Fibroblast of skin of left biceps (primary cell): ENCODE data around the gene GAB1.

ENCODE experiments used
- DNase-seq, 2 experiments: peaks; one replicate each; pipeline ENCODE4 v3.0.0-alpha.2; 2013; ENCODE audit warnings: low read depth in 2 of 2

GAB1 gene

GRCh38 chr4:143417679-143418403, 81.2 kb downstream of the GAB1 start:
- DNase-seq = no peak

DNA sequence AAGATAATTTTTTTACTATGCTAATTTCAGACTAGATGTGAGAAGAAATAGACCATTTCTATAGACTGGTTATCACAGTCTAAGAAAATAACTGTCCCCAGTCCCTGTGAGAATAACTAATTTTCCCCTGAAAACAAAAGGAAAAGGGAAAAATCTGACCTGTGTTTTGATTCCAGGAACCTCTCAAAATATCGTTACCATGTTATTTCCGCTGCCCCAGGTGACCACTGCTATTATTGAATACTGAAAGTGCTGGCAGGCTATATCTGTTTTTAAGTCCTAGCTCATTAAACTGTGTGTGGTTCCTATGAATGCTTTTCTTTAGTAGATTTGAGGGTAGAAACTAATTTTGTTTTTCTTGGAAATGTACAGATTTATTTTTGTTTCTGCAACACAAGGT, 83.6 kb downstream of the GAB1 start:
- no peak for DNase-seq

- no peak for DNase-seq
Measured at GRCh38 chr4:143421609-143422008, 84.9 kb downstream of the GAB1 start.

DNA sequence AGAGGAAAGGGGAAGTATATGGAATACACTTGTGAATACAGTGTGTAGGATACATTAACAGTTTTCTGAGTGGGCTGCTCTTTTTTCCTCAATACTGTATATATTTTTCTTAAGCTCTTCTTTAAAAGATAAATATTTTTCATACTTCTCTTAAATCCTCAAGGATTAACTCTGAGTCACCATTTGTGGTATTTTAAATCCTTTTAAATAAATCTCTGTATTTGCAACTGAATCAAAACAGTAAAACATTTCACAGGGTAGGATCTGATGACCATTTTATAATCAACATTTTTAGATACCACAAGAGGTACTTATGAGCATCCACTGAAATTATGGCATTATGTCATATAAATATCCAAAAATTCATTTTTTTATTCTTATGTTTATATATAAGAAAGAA, 87.6 kb downstream of the GAB1 start:
- no peak for DNase-seq

DNA sequence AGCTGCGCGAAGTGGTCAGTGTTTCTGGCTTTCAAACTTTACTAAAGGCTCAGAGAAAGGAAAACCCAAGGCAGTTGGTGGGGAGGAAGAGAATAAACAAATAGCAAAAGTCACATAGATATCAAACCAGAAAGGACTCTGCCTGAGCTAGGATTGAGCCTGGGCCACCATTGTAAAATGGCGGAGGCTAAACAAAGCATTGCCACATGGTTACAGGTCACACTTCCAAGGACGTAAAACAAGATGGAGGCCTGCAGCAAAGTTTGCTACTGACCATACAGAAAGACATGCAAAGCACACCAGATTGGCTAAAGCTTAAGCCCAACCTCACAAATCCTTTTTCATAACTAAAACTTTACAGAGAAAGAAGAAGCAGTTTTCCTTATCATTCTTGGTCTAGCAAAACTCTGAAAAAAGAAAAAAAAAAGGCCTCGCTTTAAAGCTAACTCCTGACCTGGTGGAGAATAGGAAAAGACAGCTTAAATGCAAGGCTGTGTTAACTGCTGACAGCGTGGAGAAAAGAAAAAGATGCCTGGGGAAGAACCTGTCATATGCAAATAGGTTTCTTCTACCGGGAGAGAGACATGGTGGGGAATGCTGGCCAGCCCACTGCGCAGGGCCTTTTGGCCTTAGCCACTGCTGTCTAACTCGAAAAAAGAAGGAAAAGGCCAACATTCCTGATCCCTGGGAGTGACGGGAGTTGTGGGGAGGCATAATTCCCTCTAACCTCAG, 95.0 kb downstream of the GAB1 start:
- DNase-seq = no peak

- DNase-seq = no peak
Measured at GRCh38 chr4:143432258-143432591, 95.5 kb downstream of the GAB1 start.

GRCh38 chr4:143433231-143433630, 96.6 kb downstream of the GAB1 start:
- DNase-seq = no peak

- no peak for DNase-seq
Measured at GRCh38 chr4:143435955-143436354, 99.3 kb downstream of the GAB1 start.

GRCh38 chr4:143437476-143437875, 100.8 kb downstream of the GAB1 start:
- DNase-seq = no peak

DNA sequence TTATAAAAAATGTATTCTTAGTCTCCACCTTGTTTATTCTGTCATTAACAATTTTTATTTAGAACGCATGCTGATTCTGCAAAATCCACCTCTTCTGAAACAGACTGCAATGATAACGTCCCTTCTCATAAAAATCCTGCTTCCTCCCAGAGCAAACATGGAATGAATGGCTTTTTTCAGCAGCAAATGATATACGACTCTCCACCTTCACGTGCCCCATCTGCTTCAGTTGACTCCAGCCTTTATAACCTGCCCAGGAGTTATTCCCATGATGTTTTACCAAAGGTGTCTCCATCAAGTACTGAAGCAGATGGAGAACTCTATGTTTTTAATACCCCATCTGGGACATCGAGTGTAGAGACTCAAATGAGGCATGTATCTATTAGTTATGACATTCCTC, 101.3 kb downstream of the GAB1 start:
- no peak for DNase-seq

- DNase-seq = no peak
Measured at GRCh38 chr4:143438710-143439109, 102.0 kb downstream of the GAB1 start.

DNA sequence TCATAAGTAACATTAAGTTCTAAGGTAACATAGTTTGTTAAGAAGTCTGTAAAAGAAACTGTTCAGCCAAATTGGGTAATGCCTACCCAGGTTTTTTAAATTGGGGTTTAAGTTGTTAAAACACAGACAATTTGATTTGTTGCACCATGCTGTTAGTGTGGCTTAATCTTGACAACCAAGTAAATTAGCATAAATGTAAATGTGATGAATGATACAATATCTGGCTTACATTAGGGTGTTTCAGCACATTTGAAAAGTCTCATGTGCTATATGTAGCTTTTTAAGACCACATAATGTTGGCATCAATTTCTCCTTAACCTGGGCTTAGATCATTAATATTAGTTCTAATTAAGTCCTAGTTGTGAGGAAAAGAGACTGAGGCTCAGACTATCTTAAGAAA, 104.4 kb downstream of the GAB1 start:
- DNase-seq = no peak

DNA sequence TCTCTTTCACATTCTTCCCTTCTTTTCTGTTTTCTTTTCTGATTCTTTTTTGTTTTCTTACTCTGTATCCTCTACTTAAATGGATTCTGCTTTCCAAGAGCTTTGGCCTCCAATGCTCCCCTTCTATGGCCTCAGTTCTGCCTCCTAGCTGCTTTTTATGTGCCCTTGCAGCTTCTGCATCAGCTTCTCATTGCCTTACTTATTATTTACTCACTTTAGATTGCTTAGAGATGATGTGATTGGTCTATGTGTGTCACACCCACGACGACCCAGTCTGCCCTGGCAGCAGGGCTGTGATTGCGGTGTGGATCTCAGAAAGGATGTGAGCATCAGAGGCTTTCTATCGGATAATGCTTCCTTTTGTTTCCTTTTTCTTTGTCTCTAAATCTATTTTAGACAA, 105.0 kb downstream of the GAB1 start:
- DNase-seq = no peak

GRCh38 chr4:143443728-143444127, 107.1 kb downstream of the GAB1 start:
- no peak for DNase-seq

DNA sequence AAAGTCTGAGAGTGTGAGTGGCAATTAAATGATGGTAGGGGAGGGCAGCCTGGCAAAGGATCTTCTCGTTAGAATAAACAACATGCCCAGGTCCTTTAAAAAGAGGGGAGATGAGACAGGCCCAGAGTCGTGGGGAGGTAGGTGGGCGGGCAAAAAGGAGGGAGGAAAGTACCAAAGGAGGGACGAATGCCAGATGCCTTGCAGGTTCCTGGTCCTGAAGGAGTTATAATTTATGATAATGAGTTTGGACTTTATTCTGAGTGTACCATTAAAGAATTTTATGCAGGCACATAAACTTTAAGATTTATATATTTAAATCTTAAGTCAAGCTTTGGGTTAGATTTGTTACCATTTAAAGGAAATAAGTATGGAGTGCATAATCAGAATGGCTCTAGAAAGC, 114.5 kb downstream of the GAB1 start:
- no peak for DNase-seq

DNA sequence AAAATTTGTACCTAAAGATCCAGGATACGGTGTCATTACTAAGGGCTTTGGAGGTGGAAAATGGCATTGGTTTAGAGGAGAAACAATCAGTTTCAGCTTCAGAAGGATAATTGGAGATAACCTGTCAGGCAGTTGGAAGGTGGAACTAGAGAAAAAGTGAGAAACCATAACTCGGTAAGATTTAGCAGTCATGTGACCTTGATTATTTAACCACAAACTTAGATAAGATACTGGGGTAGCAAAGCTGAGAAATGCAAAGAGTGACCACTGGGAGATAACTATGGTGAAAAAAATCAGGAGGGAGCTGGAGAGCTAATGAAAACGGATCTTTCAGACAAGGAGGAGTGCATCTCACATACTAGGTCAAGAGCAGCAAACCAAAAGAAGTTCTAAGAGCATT, 118.5 kb downstream of the GAB1 start:
- DNase-seq = no peak

DNA sequence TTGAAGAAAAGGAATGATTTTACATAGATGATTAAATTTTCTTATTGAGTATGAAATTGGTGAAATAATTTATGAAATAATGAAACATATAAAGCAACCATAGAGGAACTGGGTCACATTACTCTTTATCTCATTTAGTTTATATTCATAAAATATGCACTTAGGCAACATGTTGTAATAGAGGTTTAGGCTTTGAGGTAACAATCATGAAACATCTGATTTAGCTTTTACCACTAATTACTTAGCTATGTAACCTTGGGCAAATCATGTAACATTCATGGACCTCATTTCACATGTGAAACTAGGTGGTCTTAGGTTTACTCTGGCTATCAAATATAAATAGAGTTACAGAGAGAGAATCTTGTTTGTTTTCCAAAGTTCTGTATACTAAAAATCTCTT, 122.3 kb downstream of the GAB1 start:
- no peak for DNase-seq

DNA sequence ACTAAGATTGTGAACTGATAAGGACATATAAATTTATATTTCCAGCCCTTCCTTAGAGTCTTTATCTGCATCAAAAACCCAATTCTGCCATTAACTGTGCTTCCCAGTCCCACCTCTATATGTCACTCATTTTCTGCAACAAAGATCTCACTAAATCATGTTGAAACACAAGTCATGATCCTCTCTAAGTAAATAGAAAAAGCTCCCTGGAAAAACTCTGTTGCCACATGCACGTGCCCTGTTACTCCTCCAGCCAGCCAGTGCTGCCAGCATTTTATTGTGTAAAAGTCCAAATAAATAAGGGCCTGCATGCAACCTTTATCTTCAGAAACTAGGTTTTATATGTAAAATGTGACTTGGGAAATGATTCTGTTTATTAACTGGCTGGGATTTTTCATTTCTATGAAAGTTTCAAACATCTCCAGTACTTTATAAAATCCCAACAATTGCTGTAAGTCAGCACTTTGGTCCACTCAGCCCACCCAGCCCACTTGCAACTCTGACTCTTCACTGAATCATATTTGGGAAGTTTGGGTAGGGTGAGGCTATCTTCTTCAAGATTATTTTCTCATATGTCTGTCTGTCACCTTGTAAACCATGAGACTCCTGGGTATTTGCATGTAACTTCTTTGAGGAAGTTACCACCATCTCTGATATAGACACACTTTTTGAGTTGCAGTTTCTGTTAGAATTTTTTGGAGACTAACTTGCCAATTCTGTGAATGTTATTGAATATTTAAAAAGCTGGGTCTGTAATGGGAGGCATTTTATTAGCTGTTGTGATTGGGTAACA, 136.9 kb downstream of the GAB1 start:
- DNase-seq = no peak

- DNase-seq = no peak
Measured at GRCh38 chr4:143477487-143477886, 140.8 kb downstream of the GAB1 start.

DNA sequence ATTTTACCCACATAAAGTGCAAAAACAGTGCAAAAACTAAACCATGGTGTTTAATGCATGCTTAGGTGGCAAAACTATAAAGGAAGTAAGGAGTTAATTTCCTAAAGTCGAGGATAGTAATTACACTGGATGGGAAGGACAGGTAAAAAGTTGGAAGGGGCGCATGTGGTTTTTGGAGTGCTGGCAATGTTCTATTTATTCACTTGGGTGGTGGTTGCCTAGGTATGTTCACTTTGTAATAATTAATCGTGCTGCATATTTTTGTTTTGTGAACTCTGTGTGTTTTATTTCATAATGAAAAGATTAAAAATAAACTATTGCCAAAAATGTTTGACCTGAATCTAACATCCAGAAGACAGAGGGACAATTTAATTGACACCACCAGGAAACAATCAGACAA, 144.7 kb downstream of the GAB1 start:
- no peak for DNase-seq

GRCh38 chr4:143482840-143483239, 146.2 kb downstream of the GAB1 start:
- peak; percentile 5 to 15 for DNase-seq

GRCh38 chr4:143486314-143486713, 149.6 kb downstream of the GAB1 start:
- no peak for DNase-seq

GRCh38 chr4:143488687-143489086, 152.0 kb downstream of the GAB1 start:
- no peak for DNase-seq
